Retinal pigment epithelial cell (primary cell): Measurements from ENCODE around the gene PODXL.
A peak's percentile ranks its signal among the peaks of the same experiment; 100 is the strongest.
"Not testable (repeated sequence)": the region's sequence is repeated elsewhere in the genome, so short reads cannot be mapped to it uniquely, and the experiment has no call there.

Source experiments
- DNase-seq: peaks from one replicate; pipeline ENCODE4 v3.0.0-alpha.2; 2010; ENCODE audit warnings: low read depth
- H3K4me3 ChIP-seq: 2 replicates; pipeline ENCODE4 v1.5.1; 2011; ENCODE audit warnings: mild to moderate bottlenecking, low read length, control low read depth, moderate library complexity
- CTCF ChIP-seq: conservative IDR thresholded peaks from 2 replicates; pipeline ENCODE4 v1.5.1; 2011; ENCODE audit warnings: low read depth, low read length, control low read depth, inconsistent platforms

Gene PODXL

DNA sequence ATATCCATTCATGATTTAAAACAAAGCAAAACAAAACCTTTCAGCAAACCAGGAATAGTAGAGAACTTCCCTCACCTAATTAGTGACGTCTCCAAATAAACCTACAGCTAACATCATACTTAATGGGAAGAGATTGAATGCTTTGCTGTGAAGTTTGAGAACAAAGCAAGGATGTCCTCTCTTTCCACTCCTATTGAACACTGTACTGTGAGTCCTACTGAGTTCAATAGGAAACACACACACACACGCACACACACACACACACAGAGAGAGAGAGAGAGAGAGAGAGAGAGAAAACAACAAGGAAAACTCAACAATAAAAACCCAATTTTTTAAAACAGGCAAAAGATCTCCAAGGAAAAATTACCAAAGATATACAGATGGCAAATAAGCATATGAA lies 32.3 kb downstream of the PODXL start:
- DNase-seq = no peak
- H3K4me3 ChIP-seq = no peak overlapping the region
- TF ChIP-seq CTCF = no peak

- H3K4me3 ChIP-seq = no peak overlapping the region
- TF ChIP-seq CTCF = no peak
- DNase-seq = no peak
These were observed 34.0 kb downstream of the PODXL start for GRCh38 chr7:131522325-131522930.

GRCh38 chr7:131521651-131522163 lies 34.7 kb downstream of the PODXL start:
- H3K4me3 ChIP-seq = no peak overlapping the region
- TF ChIP-seq CTCF = no peak
- peak; percentile 33 for DNase-seq

GRCh38 chr7:131518626-131519025 lies 37.8 kb downstream of the PODXL start:
- no peak for TF ChIP-seq CTCF
- DNase-seq = no peak

DNA sequence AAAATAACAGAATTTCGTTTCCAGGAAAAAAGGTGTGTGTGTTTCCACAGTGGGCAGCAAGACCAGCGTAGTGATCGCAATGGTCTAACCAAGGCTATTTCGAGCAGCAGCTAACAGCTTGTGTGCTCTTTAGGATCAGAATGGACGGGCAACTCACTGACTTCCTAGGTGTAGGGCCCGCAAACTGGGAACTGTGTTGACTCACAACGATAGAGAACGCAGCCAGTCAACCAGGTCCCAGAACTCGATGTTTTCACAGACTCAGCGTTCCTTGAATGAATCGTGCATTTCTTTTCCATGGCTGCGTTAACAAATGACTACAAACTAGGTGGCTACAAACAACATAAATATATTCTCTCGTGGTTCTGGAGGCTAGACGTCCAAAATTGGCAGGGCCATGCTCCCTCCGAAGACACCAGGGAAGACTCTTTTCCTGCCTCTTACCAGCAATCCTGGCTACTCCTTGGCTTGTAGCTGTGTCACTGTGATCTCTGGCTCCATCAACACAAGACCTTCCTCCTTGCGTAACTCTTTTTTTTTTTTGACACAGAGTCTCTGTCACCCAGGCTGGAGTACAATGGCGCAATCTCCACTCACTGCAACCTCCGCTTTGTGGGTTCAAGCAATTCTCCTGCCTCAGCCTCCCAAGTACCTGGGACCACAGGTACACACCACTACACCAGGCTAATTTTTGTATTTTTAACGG lies 39.1 kb downstream of the PODXL start:
- no peak for DNase-seq
- TF ChIP-seq CTCF = no peak
- no peak overlapping the region for H3K4me3 ChIP-seq

More at GRCh38 chr7:131518626-131519025, 37.8 kb downstream of the PODXL start:
- H3K4me3 ChIP-seq = no peak overlapping the region

- H3K4me3 ChIP-seq, DNase-seq: not testable (repeated sequence)
These were observed 41.0 kb downstream of the PODXL start for GRCh38 chr7:131515471-131515870.

GRCh38 chr7:131513245-131514061 lies 43.0 kb downstream of the PODXL start:
- TF ChIP-seq CTCF = peak; percentile 99
- no peak overlapping the region for H3K4me3 ChIP-seq
- peak; percentile 35 for DNase-seq
